ENCODE results near the gene PPP1R37. TPM values are rescaled to one million over a fixed set of nuclear protein-coding genes. Genes with fewer than 3 reads are reported as not detected.

The PPP1R37 gene
- total RNA-seq, 1 experiment from 2014 or later: 46.4 TPM

DNA sequence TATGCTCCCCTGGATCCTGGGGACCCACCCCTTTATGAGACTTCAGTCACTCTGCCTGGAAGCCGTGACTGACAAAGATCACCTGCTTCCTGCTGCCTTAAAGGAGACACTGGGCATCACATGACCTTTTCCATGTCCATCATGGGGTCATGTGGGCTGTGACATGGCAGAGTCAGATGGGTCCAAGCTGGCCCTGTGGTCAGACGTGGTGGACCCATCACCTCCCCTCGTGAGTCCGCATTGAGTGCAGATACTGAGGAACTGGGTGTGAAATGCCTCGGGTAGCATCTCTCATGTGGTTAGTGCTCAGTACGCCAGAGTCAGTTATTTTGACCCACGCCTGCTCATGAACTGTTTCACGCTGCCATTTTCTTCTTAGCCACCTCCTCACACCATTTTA is 40.7 kb downstream of the PPP1R37 start:
- H4K20me1 ChIP-seq (ENCODE audit: low read length): no peaks in the 10 kb centered on the region

GRCh38 chr19:45135176-45135885 is 42.4 kb downstream of the PPP1R37 start:
- no TSS peak for BruUV-seq (replicated peaks)
- H3K9ac ChIP-seq (ENCODE audit: low read length): no peak overlapping the region
- H3K79me2 ChIP-seq (ENCODE audit: low read length): no peaks in the 10 kb centered on the region
- no peaks in the 10 kb centered on the region for H4K20me1 ChIP-seq (ENCODE audit: low read length)
- ATAC-seq (no peak), DNase-seq (no peak)
- no peak overlapping the region for H2AFZ ChIP-seq (ENCODE audit: low read length)
- H3K4me1 ChIP-seq (ENCODE audit: insufficient read depth, low read length): no peaks in the 10 kb centered on the region; the same call in 1 of the 2 replicates
- H3K4me3 ChIP-seq (ENCODE audit: low read length): no peak overlapping the region
- no peak for TF ChIP-seq CTCF (conservative IDR thresholded peaks at IDR 0.05; ENCODE audit: low read depth, low read length)
- no peak for TF ChIP-seq EZH2 (IDR thresholded peaks at IDR 0.05; ENCODE audit: low read length, unreplicated experiment)
- TF ChIP-seq EZH2phosphoT487 (IDR thresholded peaks at IDR 0.05; ENCODE audit: borderline replicate concordance, low read length): no peak
- intact Hi-C loops (cut with micrococcal nuclease): no loop called here
- ChIA-PET POLR2A (ENCODE audit: unreplicated experiment) (interaction anchor here (0.8 kb wide), 1 partner anchor 43 kb away, joined by 3 read pairs; the partner anchor contains the start of genes BLOC1S3 and TRAPPC6A), CTCF (no interaction called here)
- H3K9me2 ChIP-seq (replicated peaks; ENCODE audit: low read length): no peaks in the 10 kb centered on the region
- no peak overlapping the region for H3K27ac ChIP-seq (ENCODE audit: low read length)
- H3K36me3 ChIP-seq (ENCODE audit: low read depth, low read length): no peaks in the 10 kb centered on the region
- H3K27me3 ChIP-seq (ENCODE audit: low read length): no peaks in the 10 kb centered on the region
- no peak overlapping the region for H3K4me2 ChIP-seq (ENCODE audit: low read length)
- no peaks in the 10 kb centered on the region for H3K9me3 ChIP-seq (ENCODE audit: low read length)
- H3F3A ChIP-seq (ENCODE audit: low read length, unreplicated experiment): no peaks in the 10 kb centered on the region

More for the DNA sequence above, 40.7 kb downstream of the PPP1R37 start:
- Histone ChIP-seq H3K79me2 (ENCODE audit: low read length) (no peaks in the 10 kb centered on the region), H3F3A (ENCODE audit: low read length, unreplicated experiment) (no peaks in the 10 kb centered on the region), H3K9ac (ENCODE audit: low read length) (no peak overlapping the region), H3K4me2 (ENCODE audit: low read length) (no peak overlapping the region), H3K4me3 (ENCODE audit: low read length) (no peak overlapping the region), H2AFZ (ENCODE audit: low read length) (no peak overlapping the region), H3K36me3 (ENCODE audit: low read depth, low read length) (no peaks in the 10 kb centered on the region), H3K4me1 (ENCODE audit: insufficient read depth, low read length) (no peaks in the 10 kb centered on the region; the same call in 1 of the 2 replicates), H3K27ac (ENCODE audit: low read length) (no peak overlapping the region), H3K9me2 (replicated peaks; ENCODE audit: low read length) (no peaks in the 10 kb centered on the region), H3K27me3 (ENCODE audit: low read length) (no peaks in the 10 kb centered on the region), H3K9me3 (ENCODE audit: low read length) (no peaks in the 10 kb centered on the region)
- DNase-seq (no peak), ATAC-seq (no peak)
- POLR2A ChIA-PET (ENCODE audit: unreplicated experiment): no interaction called here
- TF ChIP-seq EZH2phosphoT487 (IDR thresholded peaks at IDR 0.05; ENCODE audit: borderline replicate concordance, low read length) (no peak), EZH2 (IDR thresholded peaks at IDR 0.05; ENCODE audit: low read length, unreplicated experiment) (no peak), CTCF (conservative IDR thresholded peaks at IDR 0.05; ENCODE audit: low read depth, low read length) (no peak)
- CTCF ChIA-PET: no interaction called here
- BruUV-seq (replicated peaks): no TSS peak
- intact Hi-C loops (cut with micrococcal nuclease): no loop called here

DNA sequence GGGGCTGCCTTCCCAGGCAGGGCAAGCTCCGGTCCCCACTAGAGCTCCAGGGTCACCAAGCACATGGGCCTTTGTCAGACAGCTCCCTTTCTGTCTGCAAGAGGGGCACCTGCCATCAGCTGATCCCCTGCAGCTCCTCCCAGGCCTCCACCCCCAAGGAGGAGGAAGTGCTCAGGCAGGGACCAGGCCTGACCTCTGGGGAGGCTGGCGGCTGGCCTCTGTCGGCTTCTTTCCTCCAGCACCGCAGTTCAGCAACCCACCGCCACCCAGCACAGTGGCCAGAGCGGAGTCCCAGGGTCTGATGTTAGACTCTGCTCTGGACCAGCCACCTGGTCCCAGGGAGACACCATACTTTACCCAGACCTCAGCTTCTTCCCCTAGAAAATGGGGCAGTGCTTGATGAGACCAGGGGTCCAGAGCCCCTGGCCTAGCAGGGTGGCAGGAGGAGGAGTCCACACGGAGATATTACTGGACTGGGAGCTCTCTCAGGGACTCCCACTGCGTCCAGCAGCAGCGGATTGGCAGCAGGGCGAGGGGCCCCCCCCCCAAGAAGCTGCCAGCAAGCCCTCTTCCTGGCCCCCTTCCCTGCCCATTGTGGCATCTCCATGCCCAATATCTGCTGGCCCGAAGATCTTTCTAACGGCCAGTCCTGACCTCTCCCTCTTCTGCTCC is 43.7 kb downstream of the PPP1R37 start:
- no peak overlapping the region for H3K9ac ChIP-seq (ENCODE audit: low read length)
- DNase-seq (no peak), ATAC-seq (no peak)
- CTCF ChIA-PET: no interaction called here
- no peaks in the 10 kb centered on the region for H3K9me3 ChIP-seq (ENCODE audit: low read length)
- POLR2A ChIA-PET (ENCODE audit: unreplicated experiment): no interaction called here
- H2AFZ ChIP-seq (ENCODE audit: low read length): no peak overlapping the region
- intact Hi-C loops (cut with micrococcal nuclease): no loop called here
- TF ChIP-seq CTCF (conservative IDR thresholded peaks at IDR 0.05; ENCODE audit: low read depth, low read length): no peak
- no peak for TF ChIP-seq EZH2phosphoT487 (IDR thresholded peaks at IDR 0.05; ENCODE audit: borderline replicate concordance, low read length)
- TF ChIP-seq EZH2 (IDR thresholded peaks at IDR 0.05; ENCODE audit: low read length, unreplicated experiment): no peak
- H3K27ac ChIP-seq (ENCODE audit: low read length): no peak overlapping the region
- no peaks in the 10 kb centered on the region for H4K20me1 ChIP-seq (ENCODE audit: low read length)
- no peaks in the 10 kb centered on the region for H3K27me3 ChIP-seq (ENCODE audit: low read length)
- H3K4me3 ChIP-seq (ENCODE audit: low read length): no peak overlapping the region
- H3K4me1 ChIP-seq (ENCODE audit: insufficient read depth, low read length): no peaks in the 10 kb centered on the region
- no peaks in the 10 kb centered on the region for H3K36me3 ChIP-seq (ENCODE audit: low read depth, low read length)
- no TSS peak for BruUV-seq (replicated peaks)
- no peaks in the 10 kb centered on the region for H3F3A ChIP-seq (ENCODE audit: low read length, unreplicated experiment)
- H3K4me2 ChIP-seq (ENCODE audit: low read length): no peak overlapping the region
- H3K79me2 ChIP-seq (ENCODE audit: low read length): no peaks in the 10 kb centered on the region
- no peaks in the 10 kb centered on the region for H3K9me2 ChIP-seq (replicated peaks; ENCODE audit: low read length)

Data from PC-3 (cell line).